Measurements from ENCODE around the gene ATXN1.

Gene ATXN1

DNA sequence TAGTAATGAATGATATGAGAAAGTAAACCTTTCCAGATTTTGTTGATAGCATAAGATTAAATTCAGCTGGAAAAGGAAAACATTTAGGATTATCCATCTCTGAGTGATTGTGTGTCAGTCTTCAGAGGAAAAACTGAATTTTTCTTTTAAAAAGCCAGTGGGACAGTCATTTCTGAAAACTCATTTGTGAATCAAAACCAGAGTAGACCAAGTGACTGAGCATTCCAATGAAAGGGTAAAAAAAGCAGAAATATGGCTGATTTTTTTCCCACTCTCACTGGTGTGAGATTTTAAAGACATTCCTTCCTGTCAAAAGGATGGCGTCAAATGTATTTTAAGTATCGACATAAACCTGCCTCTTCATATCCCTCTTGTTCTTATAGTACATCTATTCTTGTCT lies 308.9 kb downstream of the ATXN1 start:
- Histone ChIP-seq H3K4me2 (no peak overlapping the region), H3K4me3 (IDR thresholded peaks at IDR 0.05; ENCODE audit: insufficient read depth, low read depth, low read length) (no peak overlapping the region), H3K9ac (no peak overlapping the region), H3K79me2 (ENCODE audit: insufficient read depth, low read depth) (no peaks in the 10 kb centered on the region), H4K20me1 (ENCODE audit: insufficient read depth) (no peaks in the 10 kb centered on the region), H3K36me3 (ENCODE audit: insufficient read depth) (no peaks in the 10 kb centered on the region), H2AFZ (ENCODE audit: low read depth) (no peak overlapping the region), H3K27me3 (ENCODE audit: insufficient read depth, low read depth) (no peaks in the 10 kb centered on the region), H3K4me1 (ENCODE audit: low read depth, poor library complexity, severe bottlenecking) (no peaks in the 10 kb centered on the region), H3K27ac (no peak overlapping the region)
- TF ChIP-seq, protein P1, sequence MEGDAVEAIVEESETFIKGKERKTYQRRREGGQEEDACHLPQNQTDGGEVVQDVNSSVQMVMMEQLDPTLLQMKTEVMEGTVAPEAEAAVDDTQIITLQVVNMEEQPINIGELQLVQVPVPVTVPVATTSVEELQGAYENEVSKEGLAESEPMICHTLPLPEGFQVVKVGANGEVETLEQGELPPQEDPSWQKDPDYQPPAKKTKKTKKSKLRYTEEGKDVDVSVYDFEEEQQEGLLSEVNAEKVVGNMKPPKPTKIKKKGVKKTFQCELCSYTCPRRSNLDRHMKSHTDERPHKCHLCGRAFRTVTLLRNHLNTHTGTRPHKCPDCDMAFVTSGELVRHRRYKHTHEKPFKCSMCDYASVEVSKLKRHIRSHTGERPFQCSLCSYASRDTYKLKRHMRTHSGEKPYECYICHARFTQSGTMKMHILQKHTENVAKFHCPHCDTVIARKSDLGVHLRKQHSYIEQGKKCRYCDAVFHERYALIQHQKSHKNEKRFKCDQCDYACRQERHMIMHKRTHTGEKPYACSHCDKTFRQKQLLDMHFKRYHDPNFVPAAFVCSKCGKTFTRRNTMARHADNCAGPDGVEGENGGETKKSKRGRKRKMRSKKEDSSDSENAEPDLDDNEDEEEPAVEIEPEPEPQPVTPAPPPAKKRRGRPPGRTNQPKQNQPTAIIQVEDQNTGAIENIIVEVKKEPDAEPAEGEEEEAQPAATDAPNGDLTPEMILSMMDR (conservative IDR thresholded peaks at IDR 0.05; ENCODE audit: low read depth, low read length), result no peak

- Histone ChIP-seq H3K4me1 (ENCODE audit: low read depth, poor library complexity, severe bottlenecking) (peaks cover 5% of the 10 kb centered on the region), H3K79me2 (ENCODE audit: insufficient read depth, low read depth) (no peaks in the 10 kb centered on the region), H3K27ac (no peak overlapping the region), H2AFZ (ENCODE audit: low read depth) (no peak overlapping the region), H3K4me2 (no peak overlapping the region), H3K9ac (no peak overlapping the region), H4K20me1 (ENCODE audit: insufficient read depth) (no peaks in the 10 kb centered on the region), H3K4me3 (IDR thresholded peaks at IDR 0.05; ENCODE audit: insufficient read depth, low read depth, low read length) (no peak overlapping the region), H3K36me3 (ENCODE audit: insufficient read depth) (no peaks in the 10 kb centered on the region), H3K27me3 (ENCODE audit: insufficient read depth, low read depth) (no peaks in the 10 kb centered on the region)
- TF ChIP-seq, protein P1 (conservative IDR thresholded peaks at IDR 0.05; ENCODE audit: low read depth, low read length), result no peak
These were observed 310.4 kb downstream of the ATXN1 start for GRCh38 chr6:16450821-16451220.

DNA sequence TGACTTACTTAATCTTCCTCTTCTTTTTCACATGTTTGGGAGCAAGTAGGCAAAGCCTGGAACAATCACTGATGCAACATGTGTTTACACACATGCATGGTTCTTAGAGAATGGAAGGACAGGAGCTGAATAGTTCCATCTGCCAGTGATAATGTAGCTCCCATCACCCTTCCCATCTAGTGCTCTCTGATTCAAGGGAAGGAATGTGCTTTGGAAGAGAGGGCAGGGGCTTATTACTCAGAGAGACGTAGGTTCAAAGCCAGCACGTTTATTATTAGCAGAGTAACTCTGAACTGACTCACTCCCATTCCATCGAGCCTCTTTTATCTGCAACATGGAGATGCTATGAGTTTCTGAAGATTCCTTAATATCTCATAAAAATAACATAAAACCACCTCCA lies 311.0 kb downstream of the ATXN1 start:
- no peaks in the 10 kb centered on the region for H3K36me3 ChIP-seq (ENCODE audit: insufficient read depth)
- no peaks in the 10 kb centered on the region for H4K20me1 ChIP-seq (ENCODE audit: insufficient read depth)
- H3K4me1 ChIP-seq (ENCODE audit: low read depth, poor library complexity, severe bottlenecking), result peaks cover 5% of the 10 kb centered on the region
- H3K4me2 ChIP-seq, result no peak overlapping the region
- no peak overlapping the region for H3K27ac ChIP-seq
- no peaks in the 10 kb centered on the region for H3K79me2 ChIP-seq (ENCODE audit: insufficient read depth, low read depth)
- TF ChIP-seq, protein P1 (conservative IDR thresholded peaks at IDR 0.05; ENCODE audit: low read depth, low read length), result no peak
- no peaks in the 10 kb centered on the region for H3K27me3 ChIP-seq (ENCODE audit: insufficient read depth, low read depth)
- H3K9ac ChIP-seq, result no peak overlapping the region
- no peak overlapping the region for H3K4me3 ChIP-seq (IDR thresholded peaks at IDR 0.05; ENCODE audit: insufficient read depth, low read depth, low read length)
- no peak overlapping the region for H2AFZ ChIP-seq (ENCODE audit: low read depth)

GRCh38 chr6:16446273-16446672 lies 315.0 kb downstream of the ATXN1 start:
- Histone ChIP-seq H3K27me3 (ENCODE audit: insufficient read depth, low read depth) (no peaks in the 10 kb centered on the region), H3K79me2 (ENCODE audit: insufficient read depth, low read depth) (no peaks in the 10 kb centered on the region), H3K4me1 (ENCODE audit: low read depth, poor library complexity, severe bottlenecking) (peaks cover 5% of the 10 kb centered on the region), H3K4me3 (IDR thresholded peaks at IDR 0.05; ENCODE audit: insufficient read depth, low read depth, low read length) (no peak overlapping the region), H3K27ac (no peak overlapping the region), H3K4me2 (no peak overlapping the region), H2AFZ (ENCODE audit: low read depth) (no peak overlapping the region), H3K36me3 (ENCODE audit: insufficient read depth) (no peaks in the 10 kb centered on the region), H3K9ac (no peak overlapping the region), H4K20me1 (ENCODE audit: insufficient read depth) (no peaks in the 10 kb centered on the region)
- TF ChIP-seq, protein P1 (conservative IDR thresholded peaks at IDR 0.05; ENCODE audit: low read depth, low read length), result no peak

All from KMS-11 (cell line).